GM19372 (cell line): ENCODE data around the gene BAIAP2L2.

Source experiments
- ATAC-seq: cut with Tn5 transposase; IDR thresholded peaks from one replicate; pipeline ENCODE4 v1.9.1; 2021; ENCODE audit warnings: mild to moderate bottlenecking, low read depth, moderate library complexity; ENCODE audit not compliant: unreplicated experiment

BAIAP2L2 gene

GRCh38 chr22:38109371-38110001 lies 998 bp downstream of the BAIAP2L2 start:
- ATAC-seq, result no peak

GRCh38 chr22:38108561-38109319 lies 1.7 kb downstream of the BAIAP2L2 start:
- ATAC-seq, result no peak

GRCh38 chr22:38107692-38108515 lies 2.6 kb downstream of the BAIAP2L2 start:
- no peak for ATAC-seq

- no peak for ATAC-seq
These were observed 3.5 kb downstream of the BAIAP2L2 start for GRCh38 chr22:38106814-38107578.

- ATAC-seq, result no peak
These were observed 6.4 kb downstream of the BAIAP2L2 start for GRCh38 chr22:38104084-38104483.

- no peak for ATAC-seq
These were observed 6.8 kb downstream of the BAIAP2L2 start for GRCh38 chr22:38103641-38104040.

- ATAC-seq, result no peak
These were observed 11.9 kb downstream of the BAIAP2L2 start for GRCh38 chr22:38098410-38099249.

GRCh38 chr22:38097557-38098409 lies 12.7 kb downstream of the BAIAP2L2 start:
- no peak for ATAC-seq

GRCh38 chr22:38097058-38097457 lies 13.4 kb downstream of the BAIAP2L2 start:
- no peak for ATAC-seq

- ATAC-seq, result no peak
These were observed 21.0 kb downstream of the BAIAP2L2 start for GRCh38 chr22:38089474-38089851.

- no peak for ATAC-seq
These were observed 21.6 kb downstream of the BAIAP2L2 start for GRCh38 chr22:38088629-38089473.

- ATAC-seq, result no peak
These were observed 22.6 kb downstream of the BAIAP2L2 start for GRCh38 chr22:38087855-38088254.

- ATAC-seq, result no peak
These were observed 23.5 kb downstream of the BAIAP2L2 start for GRCh38 chr22:38086942-38087341.

GRCh38 chr22:38086001-38086845 lies 24.3 kb downstream of the BAIAP2L2 start:
- ATAC-seq, result no peak

GRCh38 chr22:38085501-38085900 lies 25.0 kb downstream of the BAIAP2L2 start:
- ATAC-seq, result no peak

GRCh38 chr22:38085056-38085455 lies 25.4 kb downstream of the BAIAP2L2 start:
- no peak for ATAC-seq
